Liver (tissue), 9 donors: ENCODE results near the gene GALNT10. TPM values are rescaled to one million over a fixed set of nuclear protein-coding genes. Genes with fewer than 3 reads are reported as not detected.

ENCODE experiments used
- DNase-seq: peaks from one replicate; pipeline ENCODE4 v3.0.0-alpha.2; 2017; ENCODE audit warnings: low spot score
- H3K27ac ChIP-seq, 2 donors: one replicate each; pipeline ENCODE4 v1.7.0; 2013; ENCODE audit warnings: inconsistent platforms in 2 of 2, low read length in 2 of 2, control low read depth in 1 of 2, low read depth in 1 of 2, mild to moderate bottlenecking in 1 of 2
- H3K27me3 ChIP-seq, 4 donors: one replicate each; pipeline versions ENCODE4 v1.6.1 to v1.7.0; 2013; ENCODE audit warnings: low read length in 3 of 4, inconsistent platforms in 1 of 4, mild to moderate bottlenecking in 1 of 4, moderate library complexity in 1 of 4; ENCODE audit not compliant: control insufficient read depth in 4 of 4, insufficient read depth in 4 of 4
- H3K36me3 ChIP-seq, 4 donors: one replicate each; pipeline versions ENCODE4 v1.6.1 to v1.7.0; 2013; ENCODE audit warnings: low read length in 3 of 4, mild to moderate bottlenecking in 3 of 4, low read depth in 1 of 4, moderate library complexity in 1 of 4; ENCODE audit not compliant: control insufficient read depth in 4 of 4, insufficient read depth in 3 of 4
- H3K4me1 ChIP-seq, 4 donors: one replicate each; pipeline versions ENCODE4 v1.6.1 to v1.7.0; 2013; ENCODE audit warnings: low read length in 3 of 4, mild to moderate bottlenecking in 3 of 4, moderate library complexity in 1 of 4; ENCODE audit not compliant: control insufficient read depth in 4 of 4, insufficient read depth in 4 of 4
- H3K4me3 ChIP-seq, 3 donors: one replicate each; pipeline versions ENCODE4 v1.6.1 to v1.7.0; 2013; ENCODE audit warnings: low read length in 3 of 3, control low read depth in 1 of 3, low read depth in 1 of 3, mild to moderate bottlenecking in 1 of 3
- H3K9ac ChIP-seq, 2 donors: one replicate each; pipeline ENCODE4 v1.7.0; 2013; ENCODE audit warnings: low read length in 2 of 2, mild to moderate bottlenecking in 2 of 2, moderate library complexity in 2 of 2, control low read depth in 1 of 2, low read depth in 1 of 2
- H3K9me3 ChIP-seq, 4 donors: one replicate each; pipeline versions ENCODE4 v1.6.1 to v1.7.0; 2013; ENCODE audit warnings: low read length in 3 of 4; ENCODE audit not compliant: control insufficient read depth in 4 of 4
- EGR1 ChIP-seq, 2 donors: IDR thresholded peaks; 2 replicates each; pipeline ENCODE4 v1.6.1; 2016 to 2018; ENCODE audit warnings: antibody characterized with exemption in 2 of 2, low read depth in 2 of 2
- FOXA1 ChIP-seq: IDR thresholded peaks from 2 replicates; pipeline ENCODE4 v1.6.1; 2016; ENCODE audit warnings: antibody characterized with exemption
- FOXA2 ChIP-seq: IDR thresholded peaks from 2 replicates; pipeline ENCODE4 v1.6.1; 2016; ENCODE audit warnings: antibody characterized with exemption
- GABPA ChIP-seq, 2 donors: IDR thresholded peaks in 1 of 2; conservative IDR thresholded peaks in 1 of 2; 2 replicates each; pipeline ENCODE4 v1.6.1; 2016; ENCODE audit warnings: antibody characterized with exemption in 2 of 2, mild to moderate bottlenecking in 1 of 2, moderate library complexity in 1 of 2
- HNF4A ChIP-seq, 2 donors: conservative IDR thresholded peaks; 2 replicates each; pipeline ENCODE4 v1.6.1; 2016; ENCODE audit warnings: antibody characterized with exemption in 2 of 2, mild to moderate bottlenecking in 2 of 2
- HNF4G ChIP-seq: IDR thresholded peaks from 2 replicates; pipeline ENCODE4 v1.6.1; 2016; ENCODE audit warnings: antibody characterized with exemption
- JUND ChIP-seq, 2 donors: IDR thresholded peaks; 2 replicates each; pipeline ENCODE4 v1.6.1; 2016; ENCODE audit warnings: antibody characterized with exemption in 2 of 2
- RXRA ChIP-seq, 2 donors: IDR thresholded peaks; 2 replicates each; pipeline ENCODE4 v1.6.1; 2017 to 2018; ENCODE audit warnings: antibody characterized with exemption in 2 of 2, mild to moderate bottlenecking in 1 of 2
- SP1 ChIP-seq: IDR thresholded peaks from 2 replicates; pipeline ENCODE4 v1.6.1; 2018; ENCODE audit warnings: antibody characterized with exemption, mild to moderate bottlenecking
- TAF1 ChIP-seq: conservative IDR thresholded peaks from 2 replicates; pipeline ENCODE4 v1.6.1; 2016; ENCODE audit warnings: antibody characterized with exemption, mild to moderate bottlenecking
- YY1 ChIP-seq: IDR thresholded peaks from 2 replicates; pipeline ENCODE4 v1.6.1; 2016; ENCODE audit warnings: antibody characterized with exemption, mild to moderate bottlenecking
- WGBS: extraction: QIAGEN DNeasy Blood & Tissue Kit; methylation state at CpG from one replicate; pipeline ENCODE4 v1.1.7; 2013; 5-methylcytosine and 5-hydroxymethylcytosine counted together
- polyA plus RNA-seq, 2 donors: library from polyadenylated mRNA; stranded (reverse) in 1 of 2; unstranded in 1 of 2; fragments of 200-250 nt in 1 of 2; fragments of >200 nt in 1 of 2; fragmentation: Nextera tagmentation in 1 of 2; extraction: Ambion mirVana in 1 of 2; gene quantifications; one replicate each; pipeline versions ENCODE4 v1.2.1 to v1.2.3, GENCODE V29; 2013 to 2015
- total RNA-seq, 2 donors: library from RNA; depleted of rRNA; stranded (reverse); fragments of >200 nt; gene quantifications; one replicate each; pipeline ENCODE4 v1.2.3, GENCODE V29; 2014
- TF ChIP-seq, protein P1 (sequence below): IDR thresholded peaks from 2 replicates; pipeline ENCODE4 v1.6.1; 2016; ENCODE audit warnings: antibody characterized with exemption
- TF ChIP-seq, protein P2 (sequence below): IDR thresholded peaks from 2 replicates; pipeline ENCODE4 v1.6.1; 2016; ENCODE audit warnings: antibody characterized with exemption
- TF ChIP-seq, protein P3 (sequence below): IDR thresholded peaks from 2 replicates; pipeline ENCODE4 v1.6.1; 2016; ENCODE audit warnings: antibody characterized with exemption, mild to moderate bottlenecking
- TF ChIP-seq, protein P4 (sequence below): fragments of 150-350 bp; IDR thresholded peaks from 2 replicates; pipeline ENCODE4 v1.5.1; 2017; ENCODE audit warnings: improper control_type of control experiment, low read depth, low read length; ENCODE audit not compliant: missing input control
- TF ChIP-seq, protein P5 (sequence below): IDR thresholded peaks from 2 replicates; pipeline ENCODE4 v1.6.1; 2016; ENCODE audit warnings: antibody characterized with exemption
- donor health status: healthy.
- donor health status: healthy.
- donor health status: healthy.
- donor health status: healthy.
- donor health status: healthy.

Gene GALNT10
- total and polyA plus RNA-seq, 4 donors = 1.1 to 17.8 (median 5.3) TPM

DNA sequence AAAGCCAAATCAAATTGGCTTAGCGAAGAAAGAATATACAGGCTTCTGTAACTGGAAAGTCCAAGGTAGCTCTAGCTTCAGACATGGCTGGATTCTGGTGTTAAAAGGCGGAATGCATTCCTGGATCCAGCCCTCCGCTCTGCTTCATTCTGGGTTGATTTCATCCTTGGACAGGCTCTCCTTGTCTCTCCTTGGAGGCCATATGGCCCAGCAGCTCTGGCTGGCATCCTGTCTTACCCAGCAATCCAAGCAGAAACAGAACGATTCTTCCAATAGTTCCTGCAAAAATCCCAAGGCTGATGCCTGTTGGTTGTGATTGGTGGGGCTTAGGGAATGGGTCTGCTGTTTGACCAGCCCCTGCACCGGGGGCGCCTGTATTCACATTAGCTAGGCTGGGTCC is 218.3 kb downstream of the GALNT10 start:
- Histone ChIP-seq H3K4me3 (no peak overlapping the region), H3K36me3 (no peaks in the 10 kb centered on the region), H3K9me3 (no peaks in the 10 kb centered on the region), H3K9ac (no peak overlapping the region), H3K27me3 (no peaks in the 10 kb centered on the region), H3K27ac (no peak overlapping the region), H3K4me1 (peaks cover 0 to 8% (median 4%) of the 10 kb centered on the region in 4 donors)
- 94% methylated on average over 6 of the region's 6 CpGs for WGBS
- DNase-seq = no peak
- TF ChIP-seq RXRA (IDR thresholded peaks at IDR 0.05) (no peak), SP1 (no peak), HNF4A (conservative IDR thresholded peaks at IDR 0.05) (no peak), FOXA1 (no peak), GABPA (IDR thresholded peaks at IDR 0.05 in 1 of 2, conservative IDR thresholded peaks at IDR 0.05 in 1 of 2) (no peak), YY1 (no peak), HNF4G (no peak), TAF1 (no peak), JUND (IDR thresholded peaks at IDR 0.05) (no peak), FOXA2 (no peak), EGR1 (IDR thresholded peaks at IDR 0.05; ENCODE audit: low read depth in 2 of 2) (no peak)
- TF ChIP-seq, protein P1, sequence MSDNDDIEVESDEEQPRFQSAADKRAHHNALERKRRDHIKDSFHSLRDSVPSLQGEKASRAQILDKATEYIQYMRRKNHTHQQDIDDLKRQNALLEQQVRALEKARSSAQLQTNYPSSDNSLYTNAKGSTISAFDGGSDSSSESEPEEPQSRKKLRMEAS = no peak
- TF ChIP-seq, protein P2, sequence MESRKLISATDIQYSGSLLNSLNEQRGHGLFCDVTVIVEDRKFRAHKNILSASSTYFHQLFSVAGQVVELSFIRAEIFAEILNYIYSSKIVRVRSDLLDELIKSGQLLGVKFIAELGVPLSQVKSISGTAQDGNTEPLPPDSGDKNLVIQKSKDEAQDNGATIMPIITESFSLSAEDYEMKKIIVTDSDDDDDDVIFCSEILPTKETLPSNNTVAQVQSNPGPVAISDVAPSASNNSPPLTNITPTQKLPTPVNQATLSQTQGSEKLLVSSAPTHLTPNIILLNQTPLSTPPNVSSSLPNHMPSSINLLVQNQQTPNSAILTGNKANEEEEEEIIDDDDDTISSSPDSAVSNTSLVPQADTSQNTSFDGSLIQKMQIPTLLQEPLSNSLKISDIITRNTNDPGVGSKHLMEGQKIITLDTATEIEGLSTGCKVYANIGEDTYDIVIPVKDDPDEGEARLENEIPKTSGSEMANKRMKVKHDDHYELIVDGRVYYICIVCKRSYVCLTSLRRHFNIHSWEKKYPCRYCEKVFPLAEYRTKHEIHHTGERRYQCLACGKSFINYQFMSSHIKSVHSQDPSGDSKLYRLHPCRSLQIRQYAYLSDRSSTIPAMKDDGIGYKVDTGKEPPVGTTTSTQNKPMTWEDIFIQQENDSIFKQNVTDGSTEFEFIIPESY = no peak
- TF ChIP-seq, protein P3, sequence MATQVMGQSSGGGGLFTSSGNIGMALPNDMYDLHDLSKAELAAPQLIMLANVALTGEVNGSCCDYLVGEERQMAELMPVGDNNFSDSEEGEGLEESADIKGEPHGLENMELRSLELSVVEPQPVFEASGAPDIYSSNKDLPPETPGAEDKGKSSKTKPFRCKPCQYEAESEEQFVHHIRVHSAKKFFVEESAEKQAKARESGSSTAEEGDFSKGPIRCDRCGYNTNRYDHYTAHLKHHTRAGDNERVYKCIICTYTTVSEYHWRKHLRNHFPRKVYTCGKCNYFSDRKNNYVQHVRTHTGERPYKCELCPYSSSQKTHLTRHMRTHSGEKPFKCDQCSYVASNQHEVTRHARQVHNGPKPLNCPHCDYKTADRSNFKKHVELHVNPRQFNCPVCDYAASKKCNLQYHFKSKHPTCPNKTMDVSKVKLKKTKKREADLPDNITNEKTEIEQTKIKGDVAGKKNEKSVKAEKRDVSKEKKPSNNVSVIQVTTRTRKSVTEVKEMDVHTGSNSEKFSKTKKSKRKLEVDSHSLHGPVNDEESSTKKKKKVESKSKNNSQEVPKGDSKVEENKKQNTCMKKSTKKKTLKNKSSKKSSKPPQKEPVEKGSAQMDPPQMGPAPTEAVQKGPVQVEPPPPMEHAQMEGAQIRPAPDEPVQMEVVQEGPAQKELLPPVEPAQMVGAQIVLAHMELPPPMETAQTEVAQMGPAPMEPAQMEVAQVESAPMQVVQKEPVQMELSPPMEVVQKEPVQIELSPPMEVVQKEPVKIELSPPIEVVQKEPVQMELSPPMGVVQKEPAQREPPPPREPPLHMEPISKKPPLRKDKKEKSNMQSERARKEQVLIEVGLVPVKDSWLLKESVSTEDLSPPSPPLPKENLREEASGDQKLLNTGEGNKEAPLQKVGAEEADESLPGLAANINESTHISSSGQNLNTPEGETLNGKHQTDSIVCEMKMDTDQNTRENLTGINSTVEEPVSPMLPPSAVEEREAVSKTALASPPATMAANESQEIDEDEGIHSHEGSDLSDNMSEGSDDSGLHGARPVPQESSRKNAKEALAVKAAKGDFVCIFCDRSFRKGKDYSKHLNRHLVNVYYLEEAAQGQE = no peak
- TF ChIP-seq, protein P4, sequence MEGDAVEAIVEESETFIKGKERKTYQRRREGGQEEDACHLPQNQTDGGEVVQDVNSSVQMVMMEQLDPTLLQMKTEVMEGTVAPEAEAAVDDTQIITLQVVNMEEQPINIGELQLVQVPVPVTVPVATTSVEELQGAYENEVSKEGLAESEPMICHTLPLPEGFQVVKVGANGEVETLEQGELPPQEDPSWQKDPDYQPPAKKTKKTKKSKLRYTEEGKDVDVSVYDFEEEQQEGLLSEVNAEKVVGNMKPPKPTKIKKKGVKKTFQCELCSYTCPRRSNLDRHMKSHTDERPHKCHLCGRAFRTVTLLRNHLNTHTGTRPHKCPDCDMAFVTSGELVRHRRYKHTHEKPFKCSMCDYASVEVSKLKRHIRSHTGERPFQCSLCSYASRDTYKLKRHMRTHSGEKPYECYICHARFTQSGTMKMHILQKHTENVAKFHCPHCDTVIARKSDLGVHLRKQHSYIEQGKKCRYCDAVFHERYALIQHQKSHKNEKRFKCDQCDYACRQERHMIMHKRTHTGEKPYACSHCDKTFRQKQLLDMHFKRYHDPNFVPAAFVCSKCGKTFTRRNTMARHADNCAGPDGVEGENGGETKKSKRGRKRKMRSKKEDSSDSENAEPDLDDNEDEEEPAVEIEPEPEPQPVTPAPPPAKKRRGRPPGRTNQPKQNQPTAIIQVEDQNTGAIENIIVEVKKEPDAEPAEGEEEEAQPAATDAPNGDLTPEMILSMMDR = no peak
- TF ChIP-seq, protein P5, sequence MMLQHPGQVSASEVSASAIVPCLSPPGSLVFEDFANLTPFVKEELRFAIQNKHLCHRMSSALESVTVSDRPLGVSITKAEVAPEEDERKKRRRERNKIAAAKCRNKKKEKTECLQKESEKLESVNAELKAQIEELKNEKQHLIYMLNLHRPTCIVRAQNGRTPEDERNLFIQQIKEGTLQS = no peak
